OCI-LY7 (cell line): ENCODE data around the gene RBMS1. TPM values are rescaled to one million over a fixed set of nuclear protein-coding genes. Genes with fewer than 3 reads are reported as not detected.

Experiments
- BruUV-seq: library from RNA; stranded (reverse); fragments of 400-500 nt; replicated peaks from 2 replicates; lab custom pipeline; 2021; lab: Mats Ljungman, UMichigan
- CTCF ChIA-PET: fragments of 300-600 bp; sonication (Branson Sonifier 250); formaldehyde crosslinking; loops from one replicate; lab custom pipeline; 2022; ENCODE audit warnings: antibody characterized with exemption; ENCODE audit not compliant: unreplicated experiment; lab: Charles Lee
- POLR2A ChIA-PET: fragments of 300-600 bp; sonication (Branson Sonifier 250); formaldehyde crosslinking; loops from one replicate; lab custom pipeline; 2022; ENCODE audit warnings: antibody characterized with exemption; lab: Charles Lee
- DNase-seq: peaks from one replicate; pipeline ENCODE4 v3.0.0-alpha.2; 2015; ENCODE audit warnings: low spot score
- H2AFZ ChIP-seq: fragments of 200-600 bp; sonication (generic), shearing (Covaris generic); 2 replicates; pipeline ENCODE4 v1.6.1; 2014; ENCODE audit warnings: mild to moderate bottlenecking, antibody characterized with exemption, low read length, moderate library complexity
- H3K27ac ChIP-seq: fragments of 200-600 bp; sonication (generic); 2 replicates; pipeline ENCODE4 v1.5.1; 2014; ENCODE audit warnings: mixed run types, low read depth, mild to moderate bottlenecking, moderate library complexity, low read length, inconsistent platforms; ENCODE audit not compliant: poor library complexity, severe bottlenecking
- H3K36me3 ChIP-seq: fragments of 200-600 bp; sonication (generic); 2 replicates; pipeline ENCODE4 v1.6.1; 2014; ENCODE audit warnings: mild to moderate bottlenecking, antibody characterized with exemption, low read length, moderate library complexity, mixed read lengths; ENCODE audit not compliant: insufficient read depth
- H3K4me1 ChIP-seq: fragments of 200-600 bp; sonication (generic); 2 replicates; pipeline ENCODE4 v1.5.1; 2014; ENCODE audit warnings: mild to moderate bottlenecking, low read length; ENCODE audit not compliant: insufficient read depth, poor library complexity, severe bottlenecking
- H3K4me2 ChIP-seq: fragments of 200-600 bp; sonication (generic); 2 replicates; pipeline ENCODE4 v1.6.1; 2014; ENCODE audit warnings: mild to moderate bottlenecking, low read length
- H3K4me3 ChIP-seq: fragments of 200-600 bp; sonication (generic); 2 replicates; pipeline ENCODE4 v1.5.1; 2014; ENCODE audit warnings: mild to moderate bottlenecking, low read depth, low read length; ENCODE audit not compliant: poor library complexity, severe bottlenecking
- H3K79me2 ChIP-seq: fragments of 200-600 bp; sonication (generic); 2 replicates; pipeline ENCODE4 v1.6.1; 2016; ENCODE audit warnings: low read depth, mild to moderate bottlenecking, low read length, moderate library complexity, mixed read lengths; ENCODE audit not compliant: insufficient read depth
- H3K9me2 ChIP-seq: fragments of 200-600 bp; sonication (generic); 2 replicates; pipeline ENCODE4 v1.6.1; 2016; ENCODE audit warnings: mild to moderate bottlenecking, low read length, mixed read lengths; ENCODE audit not compliant: insufficient read depth
- H3K9me3 ChIP-seq: fragments of 200-600 bp; sonication (generic); 2 replicates; pipeline ENCODE4 v1.6.1; 2014; ENCODE audit warnings: mild to moderate bottlenecking, mixed run types, low read length, mixed read lengths
- H4K20me1 ChIP-seq: fragments of 200-600 bp; sonication (generic); 2 replicates; pipeline ENCODE4 v1.6.1; 2014; ENCODE audit warnings: mild to moderate bottlenecking, antibody characterized with exemption, low read length, moderate library complexity, mixed read lengths; ENCODE audit not compliant: insufficient read depth
- CTCF ChIP-seq: fragments of 200-600 bp; sonication (generic); conservative IDR thresholded peaks from 2 replicates; pipeline ENCODE4 v1.5.1; 2014; ENCODE audit warnings: mild to moderate bottlenecking, antibody characterized with exemption, low read length, moderate library complexity, mixed read lengths
- EZH2phosphoT487 ChIP-seq: fragments of 200-600 bp; sonication (generic); IDR thresholded peaks from 2 replicates; pipeline ENCODE4 v1.6.1; 2018; ENCODE audit warnings: low read depth, borderline replicate concordance, mild to moderate bottlenecking, mixed run types, antibody characterized with exemption, low read length, moderate library complexity, mixed read lengths
- intact Hi-C: fragments of 100-400 bp; cut with micrococcal nuclease; formaldehyde crosslinking; loops from one replicate; pipeline ENCODE4 v1.10.0; 2022; ENCODE audit not compliant: unreplicated experiment
- total RNA-seq, 2 experiments: library from RNA; depleted of rRNA in 1 of 2; stranded (reverse); fragments of >200 nt in 1 of 2; shearing (Covaris generic) in 1 of 2; gene quantifications; 2 replicates each; pipeline ENCODE4 v1.2.3, GENCODE V29; 2014 to 2022

The RBMS1 gene
- total RNA-seq, 2 experiments from 2014 or later: 29.5 to 35.7 TPM

GRCh38 chr2:160538559-160539355 lies 45.1 kb upstream of the RBMS1 start:
- Histone ChIP-seq H3K79me2 (no peaks in the 10 kb centered on the region), H3K4me3 (no peak overlapping the region), H3K4me2 (no peak overlapping the region), H3K9me3 (no peaks in the 10 kb centered on the region), H3K36me3 (no peaks in the 10 kb centered on the region), H3K4me1 (no peaks in the 10 kb centered on the region), H4K20me1 (no peaks in the 10 kb centered on the region), H2AFZ (no peak overlapping the region), H3K27ac (no peak overlapping the region), H3K9me2 (no peaks in the 10 kb centered on the region)
- BruUV-seq: no TSS peak
- intact Hi-C loops: no loop called here
- TF ChIP-seq CTCF (no peak), EZH2phosphoT487 (no peak)
- POLR2A ChIA-PET: interaction anchor here (0.7 kb wide), 2 partner anchors 11 to 688 kb away, joined by 3 read pairs; no protein-coding TSS in a partner anchor
- CTCF ChIA-PET: no interaction called here
- DNase-seq: no peak

- ChIA-PET CTCF (no interaction called here), POLR2A (interaction anchor here (0.7 kb wide), 2 partner anchors 102 to 688 kb away, joined by 3 to 4 read pairs; no protein-coding TSS in a partner anchor)
- Histone ChIP-seq H3K79me2 (no peaks in the 10 kb centered on the region), H3K36me3 (no peaks in the 10 kb centered on the region), H3K27ac (no peak overlapping the region), H3K4me2 (no peak overlapping the region), H3K9me3 (no peaks in the 10 kb centered on the region), H3K9me2 (no peaks in the 10 kb centered on the region), H4K20me1 (no peaks in the 10 kb centered on the region), H3K4me1 (no peaks in the 10 kb centered on the region), H2AFZ (no peak overlapping the region), H3K4me3 (no peak overlapping the region)
- no peak for TF ChIP-seq EZH2phosphoT487
- no peak for TF ChIP-seq CTCF
- no TSS peak for BruUV-seq
- DNase-seq: no peak
- intact Hi-C loops: no loop called here
Observed at GRCh38 chr2:160538115-160538514, 44.5 kb upstream of the RBMS1 start.

- H3K4me1 ChIP-seq: no peaks in the 10 kb centered on the region
- H2AFZ ChIP-seq: no peak overlapping the region
- H3K9me3 ChIP-seq: no peaks in the 10 kb centered on the region
- intact Hi-C loops: no loop called here
- no peaks in the 10 kb centered on the region for H3K79me2 ChIP-seq
- no peaks in the 10 kb centered on the region for H3K9me2 ChIP-seq
- H3K4me3 ChIP-seq: no peak overlapping the region
- TF ChIP-seq CTCF (no peak), EZH2phosphoT487 (no peak)
- ChIA-PET POLR2A (interaction anchor here (1.2 to 2.4 kb wide), 2 partner anchors 10 to 11 kb away, joined by 3 to 5 read pairs; no protein-coding TSS in a partner anchor), CTCF (no interaction called here)
- DNase-seq: no peak
- H3K27ac ChIP-seq: no peak overlapping the region
- BruUV-seq: no TSS peak
- H4K20me1 ChIP-seq: no peaks in the 10 kb centered on the region
- H3K4me2 ChIP-seq: no peak overlapping the region
- no peaks in the 10 kb centered on the region for H3K36me3 ChIP-seq
Observed at GRCh38 chr2:160534996-160535395, 41.4 kb upstream of the RBMS1 start.
